Epithelial cell of esophagus (primary cell): ENCODE measurements around the gene ZNF792.
"Not testable (repeated sequence)": the region's sequence is repeated elsewhere in the genome, so short reads cannot be mapped to it uniquely, and the experiment has no call there.

Experiments used
- DNase-seq: peaks from one replicate; pipeline ENCODE4 v3.0.0; 2010; ENCODE audit warnings: low read depth
- H3K4me3 ChIP-seq: 2 replicates; pipeline ENCODE4 v1.5.1; 2011; ENCODE audit warnings: mild to moderate bottlenecking, low read length, control low read depth
- TF ChIP-seq, protein P1 (sequence below): IDR thresholded peaks from 2 replicates; pipeline ENCODE4 v1.5.1; 2011; ENCODE audit warnings: low read depth, mild to moderate bottlenecking, low read length, control low read depth, inconsistent platforms; ENCODE audit not compliant: insufficient read depth; ENCODE audit errors: missing control alignments

ZNF792 gene

GRCh38 chr19:34975056-34975455 is 11.0 kb upstream of the ZNF792 start:
- DNase-seq: no peak
- no peak overlapping the region for H3K4me3 ChIP-seq
- TF ChIP-seq, protein P1, sequence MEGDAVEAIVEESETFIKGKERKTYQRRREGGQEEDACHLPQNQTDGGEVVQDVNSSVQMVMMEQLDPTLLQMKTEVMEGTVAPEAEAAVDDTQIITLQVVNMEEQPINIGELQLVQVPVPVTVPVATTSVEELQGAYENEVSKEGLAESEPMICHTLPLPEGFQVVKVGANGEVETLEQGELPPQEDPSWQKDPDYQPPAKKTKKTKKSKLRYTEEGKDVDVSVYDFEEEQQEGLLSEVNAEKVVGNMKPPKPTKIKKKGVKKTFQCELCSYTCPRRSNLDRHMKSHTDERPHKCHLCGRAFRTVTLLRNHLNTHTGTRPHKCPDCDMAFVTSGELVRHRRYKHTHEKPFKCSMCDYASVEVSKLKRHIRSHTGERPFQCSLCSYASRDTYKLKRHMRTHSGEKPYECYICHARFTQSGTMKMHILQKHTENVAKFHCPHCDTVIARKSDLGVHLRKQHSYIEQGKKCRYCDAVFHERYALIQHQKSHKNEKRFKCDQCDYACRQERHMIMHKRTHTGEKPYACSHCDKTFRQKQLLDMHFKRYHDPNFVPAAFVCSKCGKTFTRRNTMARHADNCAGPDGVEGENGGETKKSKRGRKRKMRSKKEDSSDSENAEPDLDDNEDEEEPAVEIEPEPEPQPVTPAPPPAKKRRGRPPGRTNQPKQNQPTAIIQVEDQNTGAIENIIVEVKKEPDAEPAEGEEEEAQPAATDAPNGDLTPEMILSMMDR: no peak

- DNase-seq: no peak
- TF ChIP-seq, protein P1: no peak
- no peak overlapping the region for H3K4me3 ChIP-seq
Measured at GRCh38 chr19:34974646-34975045, 10.6 kb upstream of the ZNF792 start.

DNA sequence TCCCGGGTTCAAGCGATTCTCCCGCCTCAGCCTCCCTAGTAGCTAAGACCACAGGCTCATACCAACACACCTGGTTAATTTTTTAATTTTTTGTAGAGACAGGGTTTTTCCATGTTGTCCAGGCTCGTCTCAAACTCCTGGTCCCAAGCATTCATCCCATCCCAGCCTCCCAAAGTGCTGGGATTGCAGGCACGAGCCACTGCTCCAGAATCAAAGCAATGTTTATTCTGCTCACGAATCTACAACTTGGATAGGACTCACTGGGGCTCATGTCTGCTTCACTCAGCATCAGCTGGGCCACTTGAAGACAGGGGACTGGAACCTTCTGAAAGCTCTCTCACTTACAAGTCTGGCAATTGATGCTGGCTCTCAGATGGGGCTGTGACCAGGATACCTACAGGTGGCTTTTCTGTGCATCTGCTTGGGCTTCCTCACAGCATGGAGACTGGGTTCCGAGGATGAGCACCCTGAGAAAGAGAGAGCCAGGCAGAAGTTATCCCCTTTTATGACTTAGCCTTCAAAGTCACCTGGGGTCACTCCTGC is 8.2 kb upstream of the ZNF792 start:
- no peak overlapping the region for H3K4me3 ChIP-seq

GRCh38 chr19:34970185-34970780 is 6.3 kb upstream of the ZNF792 start:
- H3K4me3 ChIP-seq, DNase-seq: not testable (repeated sequence)

More for the DNA sequence above, 8.2 kb upstream of the ZNF792 start:
- TF ChIP-seq, protein P1: no peak
- no peak for DNase-seq

GRCh38 chr19:34969721-34970120 is 5.7 kb upstream of the ZNF792 start:
- no peak for DNase-seq
- TF ChIP-seq, protein P1: no peak
- no peak overlapping the region for H3K4me3 ChIP-seq

DNA sequence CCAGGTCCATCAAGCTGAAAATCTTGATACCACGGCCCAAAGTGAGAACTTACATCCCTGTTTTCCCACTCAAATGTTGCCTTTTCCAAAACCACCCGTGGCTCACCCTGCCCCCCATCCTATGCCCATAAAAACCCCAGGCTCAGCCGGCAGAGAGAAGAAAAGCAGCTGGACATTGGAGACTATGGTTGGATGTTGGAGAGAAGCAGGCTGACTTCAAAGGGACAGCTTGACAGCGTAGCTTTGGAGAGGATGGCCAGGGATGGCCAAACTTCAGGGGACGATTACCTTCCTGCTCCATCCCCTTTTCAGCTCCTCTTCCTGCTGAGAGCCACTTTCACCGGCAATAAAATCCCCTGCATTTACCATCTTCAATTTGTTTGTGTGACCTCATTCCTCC is 3.5 kb upstream of the ZNF792 start:
- DNase-seq: no peak
- TF ChIP-seq, protein P1: no peak
- no peak overlapping the region for H3K4me3 ChIP-seq

DNA sequence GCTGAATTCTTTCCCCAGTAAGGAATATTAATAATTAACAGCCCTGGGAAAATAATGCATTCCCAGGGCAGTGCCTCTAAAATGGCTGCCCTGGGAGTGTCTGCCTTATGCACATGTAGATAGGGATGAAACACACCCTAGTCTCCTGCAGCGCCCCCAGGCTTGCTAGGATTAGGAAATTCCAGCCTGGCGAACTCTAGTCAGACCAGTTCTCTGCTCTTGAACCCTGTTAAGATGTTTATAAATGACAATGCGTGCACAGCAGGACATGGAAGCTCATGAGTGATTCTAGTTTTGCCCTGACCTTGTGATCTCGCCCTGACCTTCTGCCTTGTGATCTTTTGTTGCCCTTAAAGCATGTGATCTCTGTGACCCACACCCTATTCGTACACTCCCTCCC is 1.5 kb upstream of the ZNF792 start:
- not testable (repeated sequence) for H3K4me3 ChIP-seq, DNase-seq

GRCh38 chr19:34964598-34964997 is 569 bp upstream of the ZNF792 start:
- no peak overlapping the region for H3K4me3 ChIP-seq
- TF ChIP-seq, protein P1: no peak
- no peak for DNase-seq
